H9 (cell line): Measurements from ENCODE around the gene PRMT5. TPM values are rescaled to one million over a fixed set of nuclear protein-coding genes. Genes with fewer than 3 reads are reported as not detected.

Source experiments
- DNase-seq: peaks from one replicate; pipeline ENCODE4 v3.0.0-alpha.2; 2017
- H2AFZ ChIP-seq: one replicate; pipeline ENCODE4 v1.6.1; 2013; ENCODE audit warnings: mild to moderate bottlenecking, low read length, control low read depth, moderate library complexity
- H2AK5ac ChIP-seq: 2 replicates; pipeline ENCODE4 v1.6.1; 2013; ENCODE audit warnings: low read length, control low read depth, mixed read lengths; ENCODE audit not compliant: insufficient read length
- H2BK120ac ChIP-seq: one replicate; pipeline ENCODE4 v1.6.1; 2013; ENCODE audit warnings: low read depth, mild to moderate bottlenecking, low read length, control low read depth, inconsistent platforms; ENCODE audit not compliant: poor library complexity, severe bottlenecking
- H2BK12ac ChIP-seq: 2 replicates; pipeline ENCODE4 v1.6.1; 2013; ENCODE audit warnings: low read length, control low read depth, mixed read lengths, low read depth; ENCODE audit not compliant: insufficient read length
- H2BK15ac ChIP-seq: 2 replicates; pipeline ENCODE4 v1.6.1; 2013; ENCODE audit warnings: low read depth, low read length, control low read depth
- H2BK20ac ChIP-seq: one replicate; pipeline ENCODE4 v1.6.1; 2013; ENCODE audit warnings: low read depth, mild to moderate bottlenecking, low read length, control low read depth, inconsistent platforms; ENCODE audit not compliant: poor library complexity, severe bottlenecking
- H2BK5ac ChIP-seq: 2 replicates; pipeline ENCODE4 v1.6.1; 2013; ENCODE audit warnings: low read length, control low read depth, mixed read lengths; ENCODE audit not compliant: insufficient read length
- H3K14ac ChIP-seq: 2 replicates; pipeline ENCODE4 v1.6.1; 2013; ENCODE audit warnings: low read length, control low read depth; ENCODE audit not compliant: insufficient read depth
- H3K18ac ChIP-seq: 2 replicates; pipeline ENCODE4 v1.6.1; 2013; ENCODE audit warnings: low read depth, mild to moderate bottlenecking, mixed read lengths, low read length, control low read depth; ENCODE audit not compliant: insufficient read length
- H3K23ac ChIP-seq: 2 replicates; pipeline ENCODE4 v1.6.1; 2013; ENCODE audit warnings: low read length, control low read depth, mixed read lengths, low read depth; ENCODE audit not compliant: insufficient read length
- H3K23me2 ChIP-seq: 2 replicates; pipeline ENCODE4 v1.6.1; 2013; ENCODE audit warnings: low read depth, mild to moderate bottlenecking, mixed read lengths, low read length, control low read depth; ENCODE audit not compliant: insufficient read length, poor library complexity, severe bottlenecking
- H3K27ac ChIP-seq: 2 replicates; pipeline ENCODE4 v1.5.1; 2013; ENCODE audit warnings: low read length, control low read depth, mixed read lengths, low read depth; ENCODE audit not compliant: insufficient read length
- H3K27me3 ChIP-seq: 2 replicates; pipeline ENCODE4 v1.6.1; 2013; ENCODE audit warnings: low read length, control low read depth, inconsistent platforms; ENCODE audit not compliant: insufficient read depth
- H3K4ac ChIP-seq: 2 replicates; pipeline ENCODE4 v1.6.1; 2013; ENCODE audit warnings: low read depth, mild to moderate bottlenecking, control low read depth, inconsistent platforms, low read length, moderate library complexity
- H3K4me1 ChIP-seq: 2 replicates; pipeline ENCODE4 v1.6.1; 2013; ENCODE audit warnings: low read length, control low read depth, inconsistent platforms; ENCODE audit not compliant: insufficient read depth
- H3K4me2 ChIP-seq: 2 replicates; pipeline ENCODE4 v1.6.1; 2013; ENCODE audit warnings: low read length, control low read depth, mixed read lengths; ENCODE audit not compliant: insufficient read length, insufficient read depth
- H3K56ac ChIP-seq: 2 replicates; pipeline ENCODE4 v1.6.1; 2013; ENCODE audit warnings: low read depth, mild to moderate bottlenecking, mixed read lengths, low read length, control low read depth; ENCODE audit not compliant: insufficient read length
- H3K79me1 ChIP-seq: 2 replicates; pipeline ENCODE4 v1.6.1; 2013; ENCODE audit warnings: low read depth, mild to moderate bottlenecking, moderate library complexity, low read length, control low read depth, inconsistent platforms; ENCODE audit not compliant: insufficient read depth, poor library complexity, severe bottlenecking
- H3K79me2 ChIP-seq: 2 replicates; pipeline ENCODE4 v1.6.1; 2013; ENCODE audit warnings: low read length, control low read depth, inconsistent platforms; ENCODE audit not compliant: insufficient read depth
- H3K9ac ChIP-seq: 2 replicates; pipeline ENCODE4 v1.6.1; 2013; ENCODE audit warnings: low read length, control low read depth, mixed read lengths; ENCODE audit not compliant: insufficient read length; ENCODE audit errors: extremely low read depth
- H3K9me3 ChIP-seq: one replicate; pipeline ENCODE4 v1.6.1; 2013; ENCODE audit warnings: low read depth, low read length, inconsistent platforms; ENCODE audit not compliant: control insufficient read depth
- H3T11ph ChIP-seq: one replicate; pipeline ENCODE4 v1.6.1; 2013; ENCODE audit warnings: mild to moderate bottlenecking, low read length, control low read depth, inconsistent platforms
- H4K20me1 ChIP-seq: one replicate; pipeline ENCODE4 v1.6.1; 2013; ENCODE audit not compliant: control insufficient read depth, insufficient read length, insufficient read depth
- H4K5ac ChIP-seq: 2 replicates; pipeline ENCODE4 v1.6.1; 2013; ENCODE audit warnings: low read depth, mild to moderate bottlenecking, mixed read lengths, low read length, control low read depth; ENCODE audit not compliant: insufficient read length
- H4K8ac ChIP-seq: replicated peaks from 2 replicates; pipeline ENCODE4 v1.6.1; 2013; ENCODE audit warnings: low read length, control low read depth, mixed read lengths, low read depth; ENCODE audit not compliant: insufficient read length
- H4K91ac ChIP-seq: 2 replicates; pipeline ENCODE4 v1.6.1; 2013; ENCODE audit warnings: low read depth, mild to moderate bottlenecking, moderate library complexity, mixed read lengths, low read length, control low read depth; ENCODE audit not compliant: insufficient read length
- H3K27ac Mint-ChIP-seq, 3 experiments: 2 replicates in 2 of 3; 3 replicates in 1 of 3; pipeline ENCODE4 v1.8.0; 2020 to 2021; ENCODE audit warnings: mixed read lengths in 3 of 3, mild to moderate bottlenecking in 1 of 3, moderate library complexity in 1 of 3
- H3K27me3 Mint-ChIP-seq: 2 replicates; pipeline ENCODE4 v1.8.0; 2021; ENCODE audit warnings: low read depth, mild to moderate bottlenecking, moderate library complexity, mixed read lengths
- H3K36me3 Mint-ChIP-seq, 3 experiments: 2 replicates in 2 of 3; 3 replicates in 1 of 3; pipeline ENCODE4 v1.8.0; 2020 to 2021; ENCODE audit warnings: low read depth in 3 of 3, mixed read lengths in 3 of 3; ENCODE audit not compliant: insufficient read depth in 1 of 3
- H3K4me1 Mint-ChIP-seq, 2 experiments: 2 replicates each; pipeline ENCODE4 v1.8.0; 2020; ENCODE audit warnings: mixed read lengths in 2 of 2
- H3K4me3 Mint-ChIP-seq, 2 experiments: 2 replicates in 1 of 2; 3 replicates in 1 of 2; pipeline ENCODE4 v1.8.0; 2020 to 2021; ENCODE audit warnings: mild to moderate bottlenecking in 2 of 2, mixed read lengths in 2 of 2, moderate library complexity in 1 of 2
- H3K9me3 Mint-ChIP-seq, 2 experiments: 2 replicates in 1 of 2; 3 replicates in 1 of 2; pipeline ENCODE4 v1.8.0; 2020; ENCODE audit warnings: mild to moderate bottlenecking in 2 of 2, mixed read lengths in 2 of 2, moderate library complexity in 1 of 2
- CTCF ChIP-seq: fragments of 200-600 bp; sonication (generic); conservative IDR thresholded peaks from 3 replicates; pipeline ENCODE4 v1.8.0; 2021; ENCODE audit warnings: antibody characterized with exemption, mild to moderate bottlenecking
- WGBS: extraction: QIAGEN DNeasy Blood & Tissue Kit; methylation state at CpG from one replicate; pipeline ENCODE4 v1.1.7; 2013; ENCODE audit warnings: missing lambda C conversion rate, low lambda C conversion rate, mixed read lengths; ENCODE audit not compliant: insufficient read length; ENCODE audit errors: extremely low coverage; 5-methylcytosine and 5-hydroxymethylcytosine counted together
- total RNA-seq: library from RNA; stranded (reverse); gene quantifications from 2 replicates; pipeline ENCODE4 v1.2.1, GENCODE V29; 2021

The PRMT5 gene
- total RNA-seq, 1 experiment from 2014 or later = 141 TPM

- H3K4me1 Mint-ChIP-seq = peaks cover 16 to 26% of the 10 kb centered on the region in 2 experiments
Measured at GRCh38 chr14:22888662-22889061, 40.5 kb downstream of the PRMT5 start.

More at GRCh38 chr14:22888662-22889061, 40.5 kb downstream of the PRMT5 start:
- Histone ChIP-seq H3K23ac (no peak overlapping the region), H3K79me2 (no peaks in the 10 kb centered on the region), H2AFZ (no peak overlapping the region), H4K20me1 (no peaks in the 10 kb centered on the region), H2BK5ac (no peak overlapping the region), H3K9me3 (no peaks in the 10 kb centered on the region), H2BK120ac (no peak overlapping the region), H3T11ph (no peak overlapping the region), H3K27me3 (peaks cover 3% of the 10 kb centered on the region; the same call in 1 of the 2 replicates), H2BK12ac (no peak overlapping the region), H3K23me2 (peaks cover 7% of the 10 kb centered on the region), H4K5ac (no peak overlapping the region), H4K91ac (no peak overlapping the region), H4K8ac (no peak overlapping the region), H3K79me1 (no peaks in the 10 kb centered on the region), H2BK15ac (no peak overlapping the region), H3K56ac (no peak overlapping the region), H2BK20ac (no peak overlapping the region), H3K4me2 (no peak overlapping the region), H3K18ac (no peak overlapping the region), H3K9ac (no peak overlapping the region), H3K27ac (no peak overlapping the region), H2AK5ac (no peak overlapping the region), H3K14ac (no peak overlapping the region), H3K4me1 (no peaks in the 10 kb centered on the region; the same call in 1 of the 2 replicates), H3K4ac (no peak overlapping the region)
- WGBS = no CpG with 5 or more reads among the region's 4 CpGs
- Mint-ChIP-seq H3K4me3 (no peak overlapping the region), H3K9me3 (no peaks in the 10 kb centered on the region; a peak in 1 of 5 replicates), H3K27me3 (peaks cover 29% of the 10 kb centered on the region), H3K27ac (no peak overlapping the region), H3K36me3 (peaks cover 0 to 11% (median 6%) of the 10 kb centered on the region in 3 experiments; a peak in 3 of 7 replicates)
- no peak for DNase-seq
- TF ChIP-seq CTCF = no peak
